ENCODE results near the gene RNF157.
A peak's percentile ranks its signal among the peaks of the same experiment; 100 is the strongest.
"Not testable (repeated sequence)": the region's sequence is repeated elsewhere in the genome, so short reads cannot be mapped to it uniquely, and the experiment has no call there.

Gene RNF157

GRCh38 chr17:76232342-76232741, 8.0 kb downstream of the RNF157 start:
- no peak for DNase-seq

DNA sequence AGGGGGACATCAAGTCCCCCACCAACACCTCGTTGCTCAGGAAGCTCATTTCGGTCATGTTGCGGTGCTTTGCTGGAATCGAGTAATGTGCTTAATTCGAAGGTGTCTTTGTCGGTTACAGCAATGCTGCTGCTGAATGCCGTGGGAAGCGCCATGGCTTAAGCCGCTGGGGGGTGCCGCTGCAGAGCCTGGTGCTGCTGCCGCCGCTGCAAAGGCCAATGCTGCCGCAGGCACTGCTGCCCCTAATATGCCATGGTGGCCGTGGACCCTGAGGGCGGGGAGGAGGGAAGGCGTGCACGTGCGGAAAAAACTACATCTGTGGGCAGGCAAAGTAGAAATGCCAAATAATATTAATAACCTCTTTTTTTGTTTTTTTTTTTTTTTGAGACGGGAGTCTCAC, 13.5 kb downstream of the RNF157 start:
- not testable (repeated sequence) for DNase-seq

GRCh38 chr17:76225373-76226086, 14.8 kb downstream of the RNF157 start:
- not testable (repeated sequence) for DNase-seq

GRCh38 chr17:76223802-76224201, 16.5 kb downstream of the RNF157 start:
- no peak for DNase-seq

DNA sequence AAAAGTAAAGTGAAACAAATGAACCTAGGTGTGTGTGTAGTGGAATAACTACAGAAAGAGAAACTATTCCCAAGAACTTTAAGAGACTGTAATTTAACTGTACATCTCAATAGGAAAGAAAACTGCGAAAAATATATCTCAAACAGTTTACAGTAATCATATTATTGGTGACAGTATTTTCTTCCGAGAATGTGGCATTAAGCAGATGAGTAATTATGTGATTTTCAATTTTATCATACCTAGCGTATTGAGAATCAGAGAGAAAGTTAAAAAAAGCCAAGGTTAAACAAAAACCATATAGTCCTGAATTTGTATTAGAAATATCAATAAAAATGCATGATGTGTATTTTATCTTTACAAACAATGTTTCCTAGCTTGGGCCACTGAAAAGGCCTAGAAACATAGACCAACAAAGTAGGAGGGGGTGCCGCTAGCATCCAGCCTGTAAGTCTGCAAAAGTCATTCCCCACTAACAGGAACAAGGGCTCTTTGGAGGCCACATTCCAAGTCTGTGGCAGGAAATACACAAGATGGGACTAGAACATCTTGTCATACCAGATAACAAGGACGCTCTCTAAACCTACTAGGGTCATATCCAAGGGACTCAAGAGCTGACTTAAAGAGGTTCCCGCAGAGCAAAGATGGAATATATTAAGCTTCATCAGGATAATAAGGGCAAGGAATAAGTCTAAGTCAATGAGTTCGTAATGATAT, 20.5 kb downstream of the RNF157 start:
- no peak for DNase-seq

GRCh38 chr17:76217081-76217480, 23.2 kb downstream of the RNF157 start:
- no peak for DNase-seq

- no peak for DNase-seq
Measured at GRCh38 chr17:76213491-76213890, 26.8 kb downstream of the RNF157 start.

DNA sequence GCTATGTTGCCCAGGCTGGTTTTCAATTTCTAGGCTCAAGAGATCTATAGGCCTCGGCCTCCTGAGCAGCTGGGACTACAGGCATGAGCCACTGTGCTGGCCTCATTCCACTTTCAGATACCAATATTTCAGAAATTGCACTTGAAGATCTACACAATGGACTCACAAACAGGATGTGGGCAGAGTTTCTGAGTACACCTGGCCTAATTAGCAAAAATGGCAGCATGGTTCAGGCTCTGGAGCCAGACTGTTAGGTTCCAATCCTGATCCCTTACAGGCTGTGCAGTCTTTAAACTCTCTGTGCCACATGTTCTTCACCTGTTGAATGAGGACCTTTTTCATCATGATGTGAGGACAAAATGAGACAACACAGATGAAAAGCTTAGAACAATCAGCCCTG, 32.2 kb downstream of the RNF157 start:
- peak; percentile 21 for DNase-seq

DNA sequence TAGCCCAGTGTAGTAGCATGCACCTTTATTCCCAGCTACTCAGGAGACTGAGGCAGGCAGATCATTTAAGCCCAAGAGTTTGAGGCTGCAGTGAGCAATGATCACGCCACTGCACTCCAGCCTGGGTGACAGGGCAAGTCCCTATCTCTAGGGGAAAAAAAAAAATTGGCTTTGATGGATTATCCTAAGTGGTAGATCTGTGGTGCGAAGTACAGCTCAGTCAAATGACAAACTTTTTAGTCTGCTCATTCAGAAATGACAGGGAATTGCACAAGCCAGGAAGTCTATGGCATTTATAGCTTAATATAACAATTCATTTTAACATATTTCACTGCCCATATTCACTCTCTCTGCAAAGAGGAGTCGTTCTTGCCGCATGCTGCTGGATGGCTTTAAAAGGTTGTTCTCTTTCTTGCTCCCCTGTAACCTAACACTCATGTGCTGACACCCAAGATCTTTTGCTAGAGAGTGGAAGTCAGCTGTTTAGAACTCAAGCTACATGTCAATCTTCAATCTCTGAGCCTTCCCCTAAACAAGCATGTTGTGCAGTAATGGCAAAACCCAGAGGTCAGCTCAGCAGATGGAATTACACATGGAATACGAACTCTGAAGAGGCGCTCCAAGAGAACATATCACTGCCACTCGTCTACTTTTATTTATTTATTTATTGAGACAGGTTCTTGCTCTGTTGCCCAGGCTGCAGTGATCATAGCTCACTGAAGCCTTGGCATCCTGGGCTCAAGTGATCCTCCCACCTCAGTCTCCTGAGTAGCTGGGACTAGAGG, 32.8 kb downstream of the RNF157 start:
- no peak for DNase-seq

DNA sequence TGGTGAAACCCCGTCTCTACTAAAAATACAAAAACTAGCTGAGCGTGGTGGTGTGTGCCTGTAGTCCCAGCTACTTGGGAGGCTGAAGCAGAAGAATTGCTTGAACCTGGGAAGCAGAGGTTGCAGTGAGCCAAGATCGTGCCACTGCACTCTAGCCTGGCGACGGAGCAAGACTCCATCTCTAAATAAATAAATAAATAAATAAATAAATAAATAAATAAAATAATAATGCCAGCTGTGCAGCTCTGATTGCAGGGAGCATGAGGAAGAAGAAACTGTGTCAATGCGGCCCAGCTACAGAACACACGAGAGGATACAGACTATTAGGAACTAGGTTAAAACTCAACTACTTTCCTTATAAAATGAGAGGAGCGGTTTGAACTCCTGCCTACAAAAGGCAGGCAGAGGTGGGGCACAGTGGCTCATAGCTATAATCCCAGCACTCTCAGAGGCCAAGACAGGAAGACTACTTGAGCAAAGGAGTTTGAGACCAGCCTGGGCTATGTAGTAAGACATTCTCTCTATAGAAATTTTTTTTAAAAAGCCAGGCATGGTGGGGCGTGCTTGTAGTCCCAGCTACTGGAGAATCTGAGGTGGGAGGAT, 34.6 kb downstream of the RNF157 start:
- not testable (repeated sequence) for DNase-seq

- DNase-seq: no peak
Measured at GRCh38 chr17:76204277-76204676, 36.0 kb downstream of the RNF157 start.

GRCh38 chr17:76200354-76200753, 39.9 kb downstream of the RNF157 start:
- DNase-seq: no peak

DNA sequence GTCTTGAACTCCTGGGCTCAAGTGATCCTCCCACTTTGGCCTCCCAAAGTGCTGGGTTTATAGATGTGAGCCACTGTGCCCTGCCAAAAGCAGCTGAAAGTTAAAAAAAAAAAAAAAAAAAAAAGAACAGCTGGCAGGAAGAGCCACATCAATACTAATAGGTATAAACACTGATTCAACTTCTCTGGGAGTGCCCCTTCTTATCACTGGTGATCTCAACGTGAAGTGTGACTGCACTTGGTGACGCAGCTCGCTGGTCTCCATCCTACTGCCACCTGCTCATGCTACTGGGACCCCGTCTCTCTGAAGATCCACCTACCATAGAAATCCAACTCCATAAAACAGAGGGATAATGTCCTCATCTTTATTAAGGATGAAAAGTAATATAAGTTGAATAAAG, 40.8 kb downstream of the RNF157 start:
- peak; percentile 86 for DNase-seq

GRCh38 chr17:76198702-76199101, 41.6 kb downstream of the RNF157 start:
- DNase-seq: no peak

GRCh38 chr17:76197911-76198310, 42.4 kb downstream of the RNF157 start:
- DNase-seq: no peak

GRCh38 chr17:76196675-76197074, 43.6 kb downstream of the RNF157 start:
- no peak for DNase-seq

- DNase-seq: no peak
Measured at GRCh38 chr17:76195281-76196096, 44.8 kb downstream of the RNF157 start.

DNA sequence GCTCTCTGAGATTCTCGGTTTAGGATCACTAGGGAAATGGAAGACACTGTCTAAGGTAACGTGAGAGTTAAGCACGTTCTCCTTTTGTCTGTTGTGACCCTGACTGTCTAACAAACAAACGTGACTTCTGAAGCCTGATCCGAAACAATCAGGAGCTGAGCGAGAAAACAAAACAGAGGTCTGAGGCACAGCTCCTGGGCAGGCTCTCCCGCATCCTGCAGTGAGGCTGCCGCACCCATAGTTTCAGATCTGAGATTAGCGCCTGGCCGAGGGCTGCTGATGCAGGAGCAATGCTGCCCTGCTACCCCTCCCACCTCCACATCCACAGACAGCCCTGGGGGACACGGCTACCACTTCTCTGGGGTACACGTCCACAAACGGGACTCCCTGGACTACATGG, 46.7 kb downstream of the RNF157 start:
- peak; percentile 36 for DNase-seq

DNA sequence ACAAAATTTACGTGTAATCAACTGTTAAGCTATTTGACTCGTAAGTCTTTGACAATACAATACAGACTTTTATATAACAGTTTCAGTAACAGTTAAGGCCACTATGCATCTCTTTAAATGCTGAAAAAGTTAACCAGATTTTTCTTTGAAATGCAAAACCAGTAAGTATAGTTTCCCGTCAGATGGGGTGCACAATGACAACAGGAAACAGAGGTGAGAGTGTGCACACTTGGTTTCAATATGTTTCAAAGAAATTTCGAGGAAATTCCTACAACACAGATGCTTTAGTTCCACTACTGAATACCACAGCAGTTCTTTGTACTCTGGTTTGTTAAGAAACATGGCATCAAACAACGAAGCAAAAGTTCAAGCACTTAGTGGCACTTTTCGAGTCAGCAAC, 48.4 kb downstream of the RNF157 start:
- peak; percentile 88 for DNase-seq

DNA sequence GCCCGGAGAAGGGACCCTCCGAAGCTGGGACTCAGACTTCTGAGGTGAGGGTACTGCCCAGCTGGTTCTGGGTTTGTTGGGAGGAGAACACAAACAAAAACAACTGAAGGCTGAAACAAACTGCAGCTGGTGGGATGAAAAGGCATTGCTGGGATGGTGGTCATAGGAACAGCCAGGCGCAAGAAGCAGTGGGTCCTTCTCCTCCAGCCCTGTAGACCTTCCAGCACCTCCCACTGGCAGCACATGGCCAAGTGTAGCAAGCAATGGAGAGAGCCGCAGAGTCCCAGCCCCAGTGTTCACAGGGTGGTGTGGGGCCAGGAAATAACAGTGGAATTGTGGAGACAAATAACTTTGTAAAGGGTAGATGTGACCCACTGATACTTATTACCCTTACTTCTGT, 50.6 kb downstream of the RNF157 start:
- no peak for DNase-seq

- no peak for DNase-seq
Measured at GRCh38 chr17:76189247-76189646, 51.0 kb downstream of the RNF157 start.

All from central memory CD4-positive, alpha-beta T cell (primary cell).